Hindlimb muscle (tissue), 1 donor: ENCODE results near the gene GRID1. TPM values are rescaled to one million over a fixed set of nuclear protein-coding genes. Genes with fewer than 3 reads are reported as not detected.
"Not testable (repeated sequence)": the region's sequence is repeated elsewhere in the genome, so short reads cannot be mapped to it uniquely, and the experiment has no call there.

Experiments
- DNase-seq: peaks from one replicate; pipeline ENCODE4 v3.0.0-alpha.2; 2013
- polyA plus RNA-seq: library from polyadenylated mRNA; unstranded; fragments of 120-200 nt; gene quantifications from one replicate; pipeline ENCODE4 v1.2.1, GENCODE V29; 2013; ENCODE audit not compliant: insufficient read length

The GRID1 gene
- polyA plus RNA-seq, 1 donor: 3.0 TPM

GRCh38 chr10:86187499-86188239, 178.9 kb downstream of the GRID1 start:
- DNase-seq: no peak

- DNase-seq: no peak
Measured at GRCh38 chr10:86186633-86187032, 180.0 kb downstream of the GRID1 start.

GRCh38 chr10:86182595-86182994, 184.0 kb downstream of the GRID1 start:
- no peak for DNase-seq

GRCh38 chr10:86182150-86182549, 184.4 kb downstream of the GRID1 start:
- no peak for DNase-seq

- no peak for DNase-seq
Measured at GRCh38 chr10:86180861-86181260, 185.7 kb downstream of the GRID1 start.

- no peak for DNase-seq
Measured at GRCh38 chr10:86179961-86180360, 186.6 kb downstream of the GRID1 start.

GRCh38 chr10:86179153-86179524, 187.5 kb downstream of the GRID1 start:
- no peak for DNase-seq

GRCh38 chr10:86178401-86179152, 188.0 kb downstream of the GRID1 start:
- DNase-seq: no peak

GRCh38 chr10:86177537-86178155, 188.9 kb downstream of the GRID1 start:
- DNase-seq: no peak

- no peak for DNase-seq
Measured at GRCh38 chr10:86176850-86177536, 189.6 kb downstream of the GRID1 start.

- not testable (repeated sequence) for DNase-seq
Measured at GRCh38 chr10:86175476-86175875, 191.1 kb downstream of the GRID1 start.

GRCh38 chr10:86172301-86172700, 194.3 kb downstream of the GRID1 start:
- DNase-seq: no peak

- DNase-seq: no peak
Measured at GRCh38 chr10:86170255-86171108, 196.1 kb downstream of the GRID1 start.

- DNase-seq: no peak
Measured at GRCh38 chr10:86169506-86170254, 196.9 kb downstream of the GRID1 start.

- no peak for DNase-seq
Measured at GRCh38 chr10:86169066-86169465, 197.5 kb downstream of the GRID1 start.

- no peak for DNase-seq
Measured at GRCh38 chr10:86168256-86168655, 198.3 kb downstream of the GRID1 start.

GRCh38 chr10:86167762-86168128, 198.8 kb downstream of the GRID1 start:
- DNase-seq: no peak

GRCh38 chr10:86167121-86167761, 199.4 kb downstream of the GRID1 start:
- no peak for DNase-seq

- no peak for DNase-seq
Measured at GRCh38 chr10:86165666-86166065, 200.9 kb downstream of the GRID1 start.

- DNase-seq: no peak
Measured at GRCh38 chr10:86164960-86165630, 201.5 kb downstream of the GRID1 start.
